ENCODE data around the gene ITCH.
"Not testable (repeated sequence)": the region's sequence is repeated elsewhere in the genome, so short reads cannot be mapped to it uniquely, and the experiment has no call there.

ITCH gene

DNA sequence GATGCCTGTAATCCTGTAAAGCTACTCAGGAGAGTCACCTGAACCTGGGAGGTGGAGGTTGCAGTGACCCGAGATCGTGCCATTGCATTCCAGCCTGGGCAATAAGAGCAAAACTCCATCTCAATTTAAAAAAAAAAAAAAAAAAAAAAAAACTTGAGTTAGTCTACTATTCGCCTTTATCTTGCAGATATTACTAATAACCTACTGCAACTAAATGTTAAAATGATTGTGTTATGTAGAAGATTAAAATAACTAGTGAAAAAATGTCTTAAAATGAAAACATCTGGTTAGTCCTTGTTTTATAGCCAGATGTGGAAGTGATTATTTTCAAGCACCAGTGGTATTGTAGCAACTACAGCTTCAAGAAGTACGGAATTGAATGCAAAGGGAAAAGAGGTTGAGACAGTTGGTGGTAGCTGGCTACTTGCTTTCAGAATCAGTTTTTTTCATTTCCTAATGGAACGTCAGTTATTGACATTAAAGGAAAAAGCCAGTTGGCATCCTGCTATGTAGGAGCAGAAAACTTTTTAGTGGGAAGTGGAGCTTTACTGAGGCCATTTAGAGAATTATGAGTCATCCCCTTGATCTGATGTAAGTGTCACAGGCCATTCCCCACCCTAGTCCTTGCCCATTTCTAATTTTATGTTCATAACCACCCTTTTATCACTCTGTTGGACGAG lies 109.3 kb downstream of the ITCH start:
- no peak for DNase-seq

DNA sequence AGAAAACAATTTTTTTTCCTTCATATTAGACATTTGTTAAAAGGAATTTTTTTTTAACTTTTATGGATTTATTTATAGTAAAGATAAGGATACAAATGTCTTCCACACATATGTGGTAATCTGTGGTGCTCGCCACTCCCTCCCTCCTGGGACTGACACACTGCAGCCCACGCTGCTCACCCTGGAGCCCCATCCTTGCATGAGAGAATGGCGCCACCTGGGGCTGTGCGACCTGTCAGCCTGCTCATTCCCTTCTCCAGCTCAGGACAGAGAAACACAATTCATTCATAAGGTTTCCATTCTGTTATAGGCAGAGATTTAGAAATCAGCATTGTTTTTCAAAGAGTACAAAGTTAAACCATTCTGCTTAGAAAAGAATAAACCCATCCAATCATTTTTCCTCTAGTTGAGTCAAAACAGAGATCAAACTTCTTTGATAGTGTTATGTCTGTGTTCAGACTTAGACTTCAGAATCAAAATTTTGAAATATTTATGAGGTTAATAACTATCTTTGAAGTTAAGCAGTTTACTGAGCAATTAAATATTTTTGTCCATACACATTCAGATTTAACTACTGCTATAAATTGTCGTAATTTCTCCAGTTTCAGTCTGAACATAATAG lies 110.3 kb downstream of the ITCH start:
- peak; percentile 47 for DNase-seq

GRCh38 chr20:34475979-34476736 lies 113.1 kb downstream of the ITCH start:
- DNase-seq = peak; percentile 41

DNA sequence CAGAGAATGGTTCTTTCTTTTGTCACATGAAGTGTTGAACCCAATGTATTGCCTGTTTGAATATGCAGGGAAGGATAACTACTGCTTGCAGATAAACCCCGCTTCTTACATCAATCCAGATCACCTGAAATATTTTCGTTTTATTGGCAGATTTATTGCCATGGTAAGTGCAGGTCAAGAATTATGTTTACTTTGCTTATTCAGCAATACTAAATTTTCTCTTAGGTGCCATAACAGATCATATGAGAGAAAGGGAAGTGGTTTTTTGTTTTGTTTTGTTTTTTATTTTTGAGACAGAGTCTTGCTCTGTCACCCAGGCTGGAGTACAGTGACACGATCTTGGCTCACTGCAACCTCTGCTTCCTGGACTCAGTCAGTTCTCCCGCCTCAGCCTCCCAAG lies 116.6 kb downstream of the ITCH start:
- DNase-seq = no peak

- DNase-seq = not testable (repeated sequence)
Observed at GRCh38 chr20:34482154-34482553, 119.1 kb downstream of the ITCH start.

- DNase-seq = not testable (repeated sequence)
Observed at GRCh38 chr20:34483585-34484220, 120.6 kb downstream of the ITCH start.

GRCh38 chr20:34485068-34485634 lies 122.1 kb downstream of the ITCH start:
- no peak for DNase-seq

DNA sequence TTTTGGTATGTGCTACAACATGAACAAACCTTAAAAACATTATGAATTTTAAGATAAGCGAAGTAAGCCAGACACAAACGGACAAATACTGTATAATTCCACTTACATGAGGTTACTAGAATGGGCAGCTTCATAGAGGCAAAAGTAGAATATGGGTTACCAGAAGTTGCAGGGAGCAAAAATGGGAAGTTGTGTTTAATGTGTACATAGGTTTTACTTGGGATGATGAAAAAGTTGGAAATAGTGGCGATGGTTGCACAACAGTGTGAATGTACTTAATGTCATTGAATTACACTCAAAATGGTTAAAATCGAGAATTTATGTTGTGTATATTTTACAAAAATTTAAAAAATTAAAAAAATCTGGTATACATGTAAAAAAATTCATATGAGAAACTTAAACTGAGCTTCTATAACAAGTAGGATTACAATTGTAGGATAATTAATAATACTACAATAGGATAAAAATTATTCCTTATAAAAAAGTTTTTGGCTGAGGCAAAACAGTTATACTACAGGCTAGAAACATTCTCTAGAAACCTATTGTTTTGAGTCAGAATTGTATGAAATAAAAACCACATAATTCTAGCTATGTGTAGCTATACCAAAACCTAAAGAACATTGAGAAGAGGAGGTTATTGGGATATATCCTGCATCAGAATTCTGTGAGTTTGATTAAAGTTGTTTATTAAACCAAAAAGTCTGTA lies 128.3 kb downstream of the ITCH start:
- no peak for DNase-seq

- DNase-seq = no peak
Observed at GRCh38 chr20:34491932-34492509, 128.9 kb downstream of the ITCH start.

- no peak for DNase-seq
Observed at GRCh38 chr20:34493646-34494045, 130.6 kb downstream of the ITCH start.

- DNase-seq = no peak
Observed at GRCh38 chr20:34495307-34495706, 132.2 kb downstream of the ITCH start.

- no peak for DNase-seq
Observed at GRCh38 chr20:34495916-34496315, 132.8 kb downstream of the ITCH start.

GRCh38 chr20:34497596-34497995 lies 134.5 kb downstream of the ITCH start:
- not testable (repeated sequence) for DNase-seq

- no peak for DNase-seq
Observed at GRCh38 chr20:34500823-34501222, 137.8 kb downstream of the ITCH start.

- no peak for DNase-seq
Observed at GRCh38 chr20:34506480-34506879, 143.4 kb downstream of the ITCH start.

- no peak for DNase-seq
Observed at GRCh38 chr20:34507702-34508413, 144.8 kb downstream of the ITCH start.

GRCh38 chr20:34510575-34510974 lies 147.5 kb downstream of the ITCH start:
- no peak for DNase-seq

GRCh38 chr20:34511891-34512265 lies 148.8 kb downstream of the ITCH start:
- DNase-seq = no peak

- no peak for DNase-seq
Observed at GRCh38 chr20:34512266-34512954, 149.3 kb downstream of the ITCH start.

DNA sequence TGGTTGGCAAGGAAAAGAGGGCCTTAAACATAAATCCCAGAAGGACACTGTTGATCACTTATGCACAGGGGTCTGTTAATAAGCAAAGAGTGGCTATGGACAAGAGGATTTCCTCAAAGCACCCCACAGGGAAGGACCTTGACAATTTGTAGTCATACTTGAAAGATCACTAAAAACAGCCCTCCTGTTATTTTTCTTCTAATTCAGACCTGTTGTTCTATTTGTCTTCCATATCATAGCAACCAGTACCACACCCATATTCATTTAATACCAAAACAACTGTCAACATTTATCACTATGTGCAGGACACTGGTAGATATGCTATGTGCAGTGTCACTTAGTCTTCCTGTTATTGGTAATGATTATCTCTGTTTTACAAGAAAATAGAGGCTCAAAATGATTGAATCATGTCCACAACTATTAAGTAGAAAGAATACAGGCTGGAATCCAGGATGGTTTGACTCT lies 149.9 kb downstream of the ITCH start:
- DNase-seq = no peak

DNA sequence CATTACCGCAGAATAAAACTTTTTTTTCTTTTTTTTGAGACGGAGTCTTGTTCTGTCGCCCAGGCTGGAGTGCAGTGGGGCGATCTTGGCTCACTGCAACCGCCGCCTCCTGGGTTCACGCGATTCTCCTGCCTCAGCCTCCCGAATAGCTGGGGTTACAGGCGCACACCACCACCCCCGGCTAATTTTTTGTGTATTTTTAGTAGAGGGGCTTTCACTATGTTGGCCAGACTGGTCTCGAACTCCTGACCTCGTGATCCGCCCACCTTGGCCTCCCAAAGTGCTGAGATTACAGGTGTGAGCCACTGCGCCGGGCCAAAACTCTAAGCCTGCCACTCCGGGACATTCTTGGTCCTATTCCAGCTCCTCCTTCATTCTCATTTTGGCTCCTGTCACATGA lies 151.0 kb downstream of the ITCH start:
- DNase-seq = not testable (repeated sequence)
